B cell (primary cell): ENCODE measurements around the gene TAB3. TPM values are rescaled to one million over a fixed set of nuclear protein-coding genes. Genes with fewer than 3 reads are reported as not detected.

Experiments
- ATAC-seq: fragments of 200-7000 bp; cut with Tn5 transposase; one replicate; pipeline ENCODE4 v1.10.0; 2021; ENCODE audit warnings: low read depth, mild to moderate bottlenecking, moderate number of reproducible peaks, moderate library complexity
- CTCF ChIA-PET: fragments of 350-600 bp; sonication (Branson Sonifier 250); formaldehyde crosslinking; loops from one replicate; lab custom pipeline; 2021; ENCODE audit warnings: antibody characterized with exemption, inconsistent platforms; lab: Charles Lee
- POLR2A ChIA-PET: fragments of 350-600 bp; sonication (Branson Sonifier 250); formaldehyde crosslinking; loops from one replicate; lab custom pipeline; 2021; ENCODE audit warnings: antibody characterized with exemption; lab: Charles Lee
- DNase-seq: peaks from one replicate; pipeline ENCODE4 v3.0.0; 2013
- H2AFZ ChIP-seq: 2 replicates; pipeline ENCODE4 v1.6.1; 2012; ENCODE audit warnings: mild to moderate bottlenecking, low read depth, low read length; ENCODE audit not compliant: insufficient read depth, poor library complexity, severe bottlenecking
- H3K27ac ChIP-seq, 2 donors: 1 replicate in 1 of 2; 2 replicates in 1 of 2; pipeline ENCODE4 v1.5.1; 2012 to 2013; ENCODE audit warnings: low read length in 2 of 2, mild to moderate bottlenecking in 2 of 2, moderate library complexity in 1 of 2
- H3K27me3 ChIP-seq, 4 experiments: fragments of 200-600 bp in 1 of 4; sonication (generic) in 1 of 4; replicated peaks in 1 of 4; 1 replicate in 2 of 4; 2 replicates in 2 of 4; pipeline versions ENCODE4 v1.6.1 to v1.7.0; 2013 to 2016; ENCODE audit warnings: low read length in 3 of 4, mild to moderate bottlenecking in 2 of 4, mixed read lengths in 1 of 4, moderate library complexity in 1 of 4; ENCODE audit not compliant: insufficient read depth in 4 of 4, control insufficient read depth in 3 of 4; ENCODE audit errors: control extremely low read depth in 1 of 4
- H3K36me3 ChIP-seq, 2 experiments: replicated peaks in 1 of 2; 1 replicate in 1 of 2; 2 replicates in 1 of 2; pipeline versions ENCODE4 v1.6.1 to v1.7.1; 2013; ENCODE audit warnings: low read length in 1 of 2; ENCODE audit not compliant: insufficient read depth in 2 of 2, control insufficient read depth in 1 of 2; ENCODE audit errors: control extremely low read depth in 1 of 2, extremely low read depth in 1 of 2
- H3K4me1 ChIP-seq, 2 donors: fragments of 200-600 bp in 1 of 2; sonication (generic) in 1 of 2; 1 replicate in 1 of 2; 2 replicates in 1 of 2; pipeline versions ENCODE4 v1.5.1 to v1.6.1; 2013 to 2017; ENCODE audit warnings: low read length in 2 of 2; ENCODE audit not compliant: control insufficient read depth in 2 of 2, insufficient read depth in 2 of 2
- H3K4me2 ChIP-seq: replicated peaks from 2 replicates; pipeline ENCODE3; 2012; ENCODE audit warnings: mild to moderate bottlenecking, low read depth, low read length; ENCODE audit not compliant: poor library complexity, severe bottlenecking
- H3K4me3 ChIP-seq, 5 experiments: fragments of 200-600 bp in 1 of 5; sonication (generic) in 1 of 5; 1 replicate in 3 of 5; 2 replicates in 2 of 5; pipeline versions ENCODE4 v1.5.1 to v1.7.0; 2011 to 2016; ENCODE audit warnings: low read length in 4 of 5, mild to moderate bottlenecking in 4 of 5, low read depth in 2 of 5, control low read depth in 1 of 5, moderate library complexity in 1 of 5; ENCODE audit not compliant: insufficient read depth in 1 of 5; ENCODE audit errors: control extremely low read depth in 1 of 5, extremely low read depth in 1 of 5
- H3K79me2 ChIP-seq: fragments of 200-600 bp; sonication (generic); one replicate; pipeline ENCODE4 v1.6.0; 2016; ENCODE audit warnings: low read length; ENCODE audit not compliant: control insufficient read depth, insufficient read depth
- H3K9ac ChIP-seq: fragments of 200-600 bp; sonication (generic); 2 replicates; pipeline ENCODE4 v1.6.1; 2017; ENCODE audit warnings: mild to moderate bottlenecking, low read length, moderate library complexity
- H3K9me3 ChIP-seq, 3 donors: one replicate each; pipeline versions ENCODE4 v1.6.1 to v1.7.1; 2013; ENCODE audit warnings: low read length in 2 of 3; ENCODE audit not compliant: control insufficient read depth in 2 of 3, insufficient read depth in 1 of 3; ENCODE audit errors: control extremely low read depth in 1 of 3
- H4K20me1 ChIP-seq: 2 replicates; pipeline ENCODE4 v1.6.0; 2012; ENCODE audit warnings: mild to moderate bottlenecking, low read length; ENCODE audit not compliant: insufficient read depth, control insufficient read depth, poor library complexity, severe bottlenecking
- H3K27ac Mint-ChIP-seq: one replicate; pipeline ENCODE4 v1.8.0; 2021; ENCODE audit warnings: mixed read lengths
- H3K27me3 Mint-ChIP-seq: one replicate; pipeline ENCODE4 v1.8.0; 2021; ENCODE audit warnings: mixed read lengths
- H3K4me1 Mint-ChIP-seq: one replicate; pipeline ENCODE4 v1.8.0; 2021; ENCODE audit warnings: mixed read lengths
- H3K4me3 Mint-ChIP-seq: one replicate; pipeline ENCODE4 v1.8.0; 2021; ENCODE audit warnings: mixed read lengths
- H3K9me3 Mint-ChIP-seq: one replicate; pipeline ENCODE4 v1.8.0; 2022; ENCODE audit warnings: mixed read lengths; ENCODE audit not compliant: insufficient read depth
- EZH2 ChIP-seq: IDR thresholded peaks from 2 replicates; pipeline ENCODE4 v1.6.1; 2012; ENCODE audit warnings: borderline replicate concordance, low read depth, mild to moderate bottlenecking, moderate library complexity, low read length; ENCODE audit not compliant: insufficient read depth, poor library complexity, severe bottlenecking
- WGBS: methylation state at CpG from one replicate; pipeline ENCODE4 v1.1.5; 2013; ENCODE audit warnings: missing lambda C conversion rate; ENCODE audit not compliant: insufficient coverage; 5-methylcytosine and 5-hydroxymethylcytosine counted together
- intact Hi-C: fragments of 100-400 bp; cut with micrococcal nuclease; formaldehyde crosslinking; loops from one replicate; pipeline ENCODE4 v1.10.0; 2022
- polyA plus RNA-seq: library from polyadenylated mRNA; depleted of rRNA; stranded (reverse); fragments of >200 nt; gene quantifications from 2 replicates; pipeline ENCODE4 v1.2.3, GENCODE V29; 2012
- total RNA-seq, 2 donors: library from RNA; stranded (reverse); fragments of 120-200 nt in 1 of 2; gene quantifications; 1 replicate in 1 of 2; 2 replicates in 1 of 2; pipeline versions ENCODE4 v1.2.3 to v1.2.4, GENCODE V29; 2013 to 2022
- TF ChIP-seq, protein P1 (sequence below): fragments of 200-600 bp; IDR thresholded peaks from one replicate; pipeline ENCODE4 v1.8.0; 2022; ENCODE audit warnings: antibody characterized with exemption, mild to moderate bottlenecking

Gene TAB3
- total and polyA plus RNA-seq, 2 donors (not counting 1 experiment from before 2014, with no cell fraction given), result 11.4 to 26.5 TPM

DNA sequence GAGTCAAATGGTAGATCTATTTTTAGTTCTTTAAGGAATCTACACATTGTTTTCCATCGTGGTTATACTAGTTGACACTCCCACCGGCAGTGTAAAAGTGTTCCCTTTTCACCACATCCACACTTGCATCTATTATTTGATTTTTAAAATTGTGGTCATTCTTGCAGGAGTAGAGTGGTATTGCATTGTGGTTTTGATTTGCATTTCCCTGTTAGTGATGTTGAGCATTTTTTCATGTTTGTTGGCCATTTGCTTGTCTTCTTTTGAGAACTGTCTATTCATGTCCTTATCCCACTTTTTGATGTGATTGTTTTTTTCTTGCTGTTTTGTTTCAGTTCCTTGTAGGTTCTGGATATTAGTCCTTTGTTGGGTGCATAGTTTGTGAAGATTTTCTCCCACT is 70.0 kb downstream of the TAB3 start:
- peaks cover 11 to 21% of the 10 kb centered on the region in 2 donors for H3K4me1 ChIP-seq
- H3K36me3 ChIP-seq, result no peaks in the 10 kb centered on the region
- TF ChIP-seq, protein P1, sequence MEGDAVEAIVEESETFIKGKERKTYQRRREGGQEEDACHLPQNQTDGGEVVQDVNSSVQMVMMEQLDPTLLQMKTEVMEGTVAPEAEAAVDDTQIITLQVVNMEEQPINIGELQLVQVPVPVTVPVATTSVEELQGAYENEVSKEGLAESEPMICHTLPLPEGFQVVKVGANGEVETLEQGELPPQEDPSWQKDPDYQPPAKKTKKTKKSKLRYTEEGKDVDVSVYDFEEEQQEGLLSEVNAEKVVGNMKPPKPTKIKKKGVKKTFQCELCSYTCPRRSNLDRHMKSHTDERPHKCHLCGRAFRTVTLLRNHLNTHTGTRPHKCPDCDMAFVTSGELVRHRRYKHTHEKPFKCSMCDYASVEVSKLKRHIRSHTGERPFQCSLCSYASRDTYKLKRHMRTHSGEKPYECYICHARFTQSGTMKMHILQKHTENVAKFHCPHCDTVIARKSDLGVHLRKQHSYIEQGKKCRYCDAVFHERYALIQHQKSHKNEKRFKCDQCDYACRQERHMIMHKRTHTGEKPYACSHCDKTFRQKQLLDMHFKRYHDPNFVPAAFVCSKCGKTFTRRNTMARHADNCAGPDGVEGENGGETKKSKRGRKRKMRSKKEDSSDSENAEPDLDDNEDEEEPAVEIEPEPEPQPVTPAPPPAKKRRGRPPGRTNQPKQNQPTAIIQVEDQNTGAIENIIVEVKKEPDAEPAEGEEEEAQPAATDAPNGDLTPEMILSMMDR, result no peak
- Mint-ChIP-seq H3K9me3 (no peaks in the 10 kb centered on the region), H3K27ac (no peak overlapping the region), H3K4me1 (peaks cover 35% of the 10 kb centered on the region), H3K27me3 (no peaks in the 10 kb centered on the region), H3K4me3 (no peak overlapping the region)
- intact Hi-C loops, result loop anchor here (10.0 kb wide), 1 partner anchor 66 kb away; the partner anchor contains the start of gene TAB3
- CTCF ChIA-PET, result no interaction called here
- H3K9me3 ChIP-seq, result peaks cover 0 to 5% (median 0%) of the 10 kb centered on the region in 3 donors
- no peak for DNase-seq
- no peaks in the 10 kb centered on the region for H3K27me3 ChIP-seq
- no peaks in the 10 kb centered on the region for H3K79me2 ChIP-seq
- no peak overlapping the region for H3K4me2 ChIP-seq
- no peak for ATAC-seq
- no peak overlapping the region for H3K27ac ChIP-seq
- POLR2A ChIA-PET, result no interaction called here
- no peak overlapping the region for H3K4me3 ChIP-seq
- H2AFZ ChIP-seq, result no peak overlapping the region
- WGBS, result no CpG with 5 or more reads among the region's 2 CpGs
- H3K9ac ChIP-seq, result no peak overlapping the region
- H4K20me1 ChIP-seq, result no peaks in the 10 kb centered on the region

DNA sequence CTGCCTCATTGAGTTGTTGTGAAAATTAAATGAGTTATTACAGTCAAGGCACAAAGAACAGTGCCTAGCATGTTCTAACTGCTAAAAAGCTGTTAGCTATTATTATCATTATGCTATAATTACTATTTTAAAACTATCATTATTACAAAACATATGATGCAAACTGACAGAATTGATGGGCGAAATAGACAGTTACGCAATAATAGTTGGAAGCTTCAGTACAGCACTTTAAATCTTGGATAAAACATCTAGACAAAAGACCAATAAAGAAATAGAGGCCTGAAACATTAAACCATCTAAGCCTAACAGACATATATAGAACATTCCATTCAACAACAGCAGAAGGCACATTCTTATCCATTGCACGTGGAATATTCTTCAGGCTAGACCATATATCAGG is 73.0 kb downstream of the TAB3 start:
- Histone ChIP-seq H3K27me3 (no peaks in the 10 kb centered on the region), H4K20me1 (no peaks in the 10 kb centered on the region), H3K36me3 (no peaks in the 10 kb centered on the region), H3K27ac (no peak overlapping the region), H3K9me3 (peaks cover 0 to 5% (median 0%) of the 10 kb centered on the region in 3 donors), H3K79me2 (no peaks in the 10 kb centered on the region), H3K4me2 (no peak overlapping the region), H3K4me3 (no peak overlapping the region), H2AFZ (no peak overlapping the region), H3K9ac (no peak overlapping the region), H3K4me1 (peaks cover 18 to 25% of the 10 kb centered on the region in 2 donors)
- no peak for ATAC-seq
- CTCF ChIA-PET, result no interaction called here
- TF ChIP-seq EZH2, result no peak
- TF ChIP-seq, protein P1, result no peak
- no peak overlapping the region for H3K27ac Mint-ChIP-seq
- DNase-seq, result no peak
- POLR2A ChIA-PET, result no interaction called here
- intact Hi-C loops, result loop anchor here (10.0 kb wide), 1 partner anchor 69 kb away; the partner anchor contains the start of gene TAB3
- no peaks in the 10 kb centered on the region for H3K27me3 Mint-ChIP-seq
- no peak overlapping the region for H3K4me3 Mint-ChIP-seq
- no CpG with 5 or more reads among the region's 3 CpGs for WGBS
- no peaks in the 10 kb centered on the region for H3K9me3 Mint-ChIP-seq
- H3K4me1 Mint-ChIP-seq, result peaks cover 40% of the 10 kb centered on the region
